ES-I3 (cell line): ENCODE results near the gene RNPEPL1.
"Not testable (repeated sequence)": the region's sequence is repeated elsewhere in the genome, so short reads cannot be mapped to it uniquely, and the experiment has no call there.

ENCODE experiments used
- H3K36me3 ChIP-seq: 2 replicates; pipeline ENCODE4 v1.6.1; 2013; ENCODE audit warnings: mild to moderate bottlenecking, low read length, control low read depth, moderate library complexity; ENCODE audit not compliant: insufficient read depth
- H3K4me1 ChIP-seq: 2 replicates; pipeline ENCODE4 v1.6.1; 2013; ENCODE audit warnings: mild to moderate bottlenecking, control low read depth, low read length; ENCODE audit not compliant: insufficient read depth
- H3K9ac ChIP-seq: 2 replicates; pipeline ENCODE4 v1.6.1; 2013; ENCODE audit warnings: low read depth, mild to moderate bottlenecking, low read length, moderate library complexity
- H3K9me3 ChIP-seq: 2 replicates; pipeline ENCODE4 v1.6.1; 2013; ENCODE audit warnings: mild to moderate bottlenecking, low read length, moderate library complexity; ENCODE audit not compliant: control insufficient read depth, insufficient read depth

Gene RNPEPL1

DNA sequence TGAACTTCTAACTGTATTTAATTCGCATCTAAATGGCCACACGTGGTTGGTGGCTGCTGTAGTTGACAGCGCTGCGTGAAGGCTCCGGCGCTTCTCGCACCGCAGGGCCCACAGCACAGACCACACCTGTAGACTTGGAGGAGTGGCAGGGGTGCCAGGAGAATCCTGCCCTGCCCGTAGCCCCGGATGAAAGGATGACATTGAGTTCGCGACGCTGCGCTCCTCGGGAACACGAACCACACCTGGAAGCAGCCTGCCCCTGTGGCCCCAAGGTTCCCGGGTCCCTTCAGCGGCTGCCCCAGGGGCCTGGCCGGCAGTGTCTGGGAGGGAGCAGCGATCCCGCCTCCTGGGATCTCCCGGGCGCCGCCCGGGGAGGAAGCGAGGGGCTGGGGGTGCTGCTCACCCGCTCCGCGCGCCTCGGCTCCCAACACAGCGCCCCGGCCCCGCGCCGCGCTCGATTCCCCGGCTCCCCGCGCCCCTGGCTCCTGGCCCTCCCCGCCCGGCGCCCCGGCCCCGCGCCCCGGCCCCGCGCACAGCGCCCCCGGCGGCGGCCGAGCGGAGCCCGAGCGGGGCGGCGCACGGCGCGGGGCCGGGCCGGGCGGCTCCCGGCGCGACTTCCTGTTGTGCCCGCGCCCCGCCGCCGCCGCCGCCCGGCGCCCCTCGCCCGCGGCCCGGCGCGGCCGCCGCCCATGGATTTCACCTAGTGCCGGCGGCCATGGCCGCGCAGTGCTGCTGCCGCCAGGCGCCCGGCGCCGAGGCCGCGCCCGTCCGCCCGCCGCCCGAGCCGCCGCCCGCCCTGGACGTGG, at the start of gene RNPEPL1:
Gene RNPEPL1 (plus strand): TSS at position 613 of the 806 bp plus-strand sequence. CDS start 103 bp downstream, at position 716.
- Histone ChIP-seq H3K36me3 (no peaks in the 10 kb centered on the region), H3K9me3 (no peaks in the 10 kb centered on the region), H3K4me1 (peaks cover 16% of the 10 kb centered on the region; the same call in 1 of the 2 replicates), H3K9ac (peak within 1 kb of the TSS; percentile 63)

DNA sequence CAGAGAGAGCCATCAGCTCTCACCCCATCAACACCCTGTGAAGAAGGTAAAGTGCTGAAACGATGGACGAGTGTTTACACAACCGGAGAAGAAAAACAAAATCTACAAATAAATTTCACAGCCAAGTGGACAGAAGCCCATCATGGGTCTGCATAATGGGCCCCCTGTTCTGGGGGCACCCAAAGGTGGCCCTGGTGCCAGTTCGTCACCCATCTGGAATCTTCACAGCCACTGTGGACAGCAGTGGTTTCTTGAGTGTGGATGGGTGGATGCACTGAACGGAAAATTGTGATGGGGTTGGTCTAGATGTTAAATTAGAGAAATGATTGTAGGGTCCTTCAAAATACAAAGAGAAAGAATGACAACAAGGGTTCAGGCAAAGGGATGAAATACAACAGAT, 49.3 kb upstream of the RNPEPL1 start:
- Histone ChIP-seq H3K36me3 (no peaks in the 10 kb centered on the region), H3K4me1 (no peaks in the 10 kb centered on the region; the same call in 1 of the 2 replicates), H3K9ac (no peak overlapping the region), H3K9me3 (peaks cover 3% of the 10 kb centered on the region; the same call in 1 of the 2 replicates)

DNA sequence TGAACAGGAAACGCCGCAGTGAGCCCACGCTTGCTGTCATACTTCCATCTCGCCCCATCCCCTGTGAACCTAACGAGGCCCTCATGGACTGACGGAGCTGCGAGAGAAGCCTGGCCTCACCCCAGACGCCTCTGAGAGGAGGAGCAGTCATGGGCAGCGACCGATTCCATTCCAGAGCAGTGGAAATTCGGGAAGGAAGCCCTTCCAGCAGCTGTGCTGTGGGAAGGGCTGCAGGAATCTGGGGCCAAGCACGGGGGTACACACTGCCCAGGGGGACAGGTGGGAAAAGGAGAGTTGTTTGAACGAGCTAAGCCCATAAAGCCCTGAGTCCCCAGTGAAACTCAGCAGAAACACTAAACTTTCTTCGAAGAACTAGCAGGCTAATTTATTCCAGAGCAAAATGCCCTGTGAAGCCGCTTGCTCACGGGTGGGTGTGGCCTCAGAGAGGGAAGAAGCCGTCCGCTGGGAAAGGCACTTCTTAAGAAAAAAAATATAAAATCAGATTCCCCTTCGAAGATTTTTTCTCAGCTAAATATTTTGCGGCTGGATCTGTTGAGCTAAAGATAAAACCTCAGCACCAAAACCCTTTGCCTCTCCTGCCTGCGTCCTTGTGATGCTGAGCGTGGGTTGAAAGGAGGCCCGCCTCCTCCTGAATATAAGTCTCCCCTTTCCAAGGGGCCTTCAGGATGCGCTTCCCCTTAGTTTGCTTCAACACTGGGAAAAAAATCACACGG, 48.7 kb upstream of the RNPEPL1 start:
- peaks cover 3% of the 10 kb centered on the region; the same call in 1 of the 2 replicates for H3K9me3 ChIP-seq
- no peaks in the 10 kb centered on the region for H3K36me3 ChIP-seq
- peak overlapping the region; percentile 28; the same call in 1 of the 2 replicates for H3K9ac ChIP-seq
- H3K4me1 ChIP-seq: no peaks in the 10 kb centered on the region; the same call in 1 of the 2 replicates

DNA sequence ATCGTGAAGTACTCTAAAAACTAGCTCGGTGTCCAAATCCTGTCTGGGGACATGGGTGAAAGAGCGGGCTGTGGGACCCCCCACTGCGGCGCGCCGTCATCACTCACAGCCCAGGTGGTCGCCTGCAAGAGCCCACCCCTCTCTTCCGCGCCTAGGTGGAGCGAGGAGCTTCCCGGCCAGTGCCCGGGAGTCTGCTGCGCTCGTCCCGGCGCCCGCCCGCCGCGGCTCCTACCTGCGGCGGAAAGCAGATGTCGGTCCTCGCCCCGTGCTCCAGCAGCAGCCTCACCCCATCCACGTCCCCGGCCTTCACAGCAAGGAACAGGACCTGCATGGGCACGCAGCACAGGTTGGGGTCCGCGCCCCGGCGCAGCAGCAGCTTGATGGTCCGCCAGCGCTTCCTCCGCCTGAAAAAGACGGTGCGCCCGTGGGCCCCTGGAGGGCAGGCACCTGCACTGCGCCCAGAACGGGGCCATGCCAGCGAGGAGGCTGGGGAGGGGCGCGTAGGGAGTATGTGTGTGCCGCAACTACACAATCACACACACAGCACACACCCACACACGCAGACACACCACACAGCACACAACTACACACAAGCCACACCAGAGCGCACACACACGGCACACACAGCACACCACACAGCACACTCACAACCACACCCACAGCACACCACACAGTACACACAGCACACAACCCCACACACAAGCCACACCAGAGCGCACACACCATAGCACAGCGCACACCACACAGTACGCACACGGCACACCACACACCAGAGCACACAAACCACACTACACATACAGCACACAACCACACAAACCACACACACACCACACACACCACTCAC, 47.9 kb upstream of the RNPEPL1 start:
- Histone ChIP-seq H3K9ac (peak overlapping the region; percentile 28; the same call in 1 of the 2 replicates), H3K4me1 (no peaks in the 10 kb centered on the region; the same call in 1 of the 2 replicates), H3K36me3 (no peaks in the 10 kb centered on the region), H3K9me3 (peaks cover 10% of the 10 kb centered on the region)

- peaks cover 12% of the 10 kb centered on the region for H3K9me3 ChIP-seq
- no peaks in the 10 kb centered on the region for H3K36me3 ChIP-seq
- no peak overlapping the region for H3K9ac ChIP-seq
- no peaks in the 10 kb centered on the region; the same call in 1 of the 2 replicates for H3K4me1 ChIP-seq
These were observed 47.3 kb upstream of the RNPEPL1 start for GRCh38 chr2:240520974-240521350.

DNA sequence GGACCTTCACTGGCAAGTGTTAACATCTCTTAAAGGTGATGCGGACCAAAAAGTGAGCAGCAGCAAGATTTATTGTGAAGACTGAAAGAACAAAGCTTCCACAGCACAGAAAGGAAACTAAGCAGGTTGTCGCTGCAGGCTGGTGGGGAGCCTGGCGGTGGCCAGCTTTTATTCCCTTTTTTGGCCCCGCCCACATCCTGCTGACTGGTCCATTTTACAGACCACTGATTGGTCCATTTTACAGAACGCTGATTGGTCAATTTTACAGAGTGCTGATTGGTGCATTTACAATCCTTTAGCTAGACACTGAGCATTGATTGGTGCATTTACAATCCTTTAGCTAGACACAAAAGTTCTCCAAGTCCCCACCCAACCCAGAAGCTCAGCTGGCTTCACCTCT, 46.4 kb upstream of the RNPEPL1 start:
- H3K36me3 ChIP-seq, H3K9ac ChIP-seq, H3K4me1 ChIP-seq: not testable (repeated sequence)
- H3K9me3 ChIP-seq: peaks cover 12% of the 10 kb centered on the region

- H3K36me3 ChIP-seq: no peaks in the 10 kb centered on the region
- H3K9me3 ChIP-seq: peaks cover 12% of the 10 kb centered on the region
- H3K4me1 ChIP-seq: no peaks in the 10 kb centered on the region; the same call in 1 of the 2 replicates
- no peak overlapping the region for H3K9ac ChIP-seq
These were observed 45.9 kb upstream of the RNPEPL1 start for GRCh38 chr2:240522406-240522805.

- Histone ChIP-seq H3K36me3 (no peaks in the 10 kb centered on the region), H3K9ac (no peak overlapping the region), H3K9me3 (peaks cover 12% of the 10 kb centered on the region), H3K4me1 (no peaks in the 10 kb centered on the region; the same call in 1 of the 2 replicates)
These were observed 44.6 kb upstream of the RNPEPL1 start for GRCh38 chr2:240523451-240524281.

- no peaks in the 10 kb centered on the region for H3K36me3 ChIP-seq
- no peak overlapping the region for H3K9ac ChIP-seq
- peaks cover 12% of the 10 kb centered on the region for H3K9me3 ChIP-seq
- H3K4me1 ChIP-seq: no peaks in the 10 kb centered on the region
These were observed 43.1 kb upstream of the RNPEPL1 start for GRCh38 chr2:240524963-240525718.

DNA sequence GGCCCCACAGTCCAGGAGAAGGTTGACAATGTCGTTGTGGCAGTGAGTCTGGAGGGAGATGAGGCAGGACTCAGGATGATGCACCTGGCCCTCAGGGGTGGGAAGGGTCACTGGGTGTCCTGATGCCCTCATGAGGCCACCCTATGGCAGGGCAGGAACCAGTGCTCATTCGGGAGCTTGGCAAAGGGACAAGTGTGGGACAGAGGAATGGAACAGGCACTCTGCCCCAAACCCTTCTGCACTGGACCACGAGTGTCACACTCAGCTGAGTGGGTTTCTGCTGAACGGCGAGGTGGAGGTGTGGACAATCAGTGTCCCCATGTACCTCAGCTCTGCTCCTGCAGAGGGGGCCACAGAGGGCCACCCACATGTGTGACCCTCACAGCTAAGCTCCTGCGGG, 42.5 kb upstream of the RNPEPL1 start:
- Histone ChIP-seq H3K4me1 (no peaks in the 10 kb centered on the region), H3K9ac (no peak overlapping the region), H3K9me3 (peaks cover 12% of the 10 kb centered on the region), H3K36me3 (no peaks in the 10 kb centered on the region)

GRCh38 chr2:240526521-240526920, 41.8 kb upstream of the RNPEPL1 start:
- Histone ChIP-seq H3K36me3 (no peaks in the 10 kb centered on the region), H3K4me1 (no peaks in the 10 kb centered on the region)

DNA sequence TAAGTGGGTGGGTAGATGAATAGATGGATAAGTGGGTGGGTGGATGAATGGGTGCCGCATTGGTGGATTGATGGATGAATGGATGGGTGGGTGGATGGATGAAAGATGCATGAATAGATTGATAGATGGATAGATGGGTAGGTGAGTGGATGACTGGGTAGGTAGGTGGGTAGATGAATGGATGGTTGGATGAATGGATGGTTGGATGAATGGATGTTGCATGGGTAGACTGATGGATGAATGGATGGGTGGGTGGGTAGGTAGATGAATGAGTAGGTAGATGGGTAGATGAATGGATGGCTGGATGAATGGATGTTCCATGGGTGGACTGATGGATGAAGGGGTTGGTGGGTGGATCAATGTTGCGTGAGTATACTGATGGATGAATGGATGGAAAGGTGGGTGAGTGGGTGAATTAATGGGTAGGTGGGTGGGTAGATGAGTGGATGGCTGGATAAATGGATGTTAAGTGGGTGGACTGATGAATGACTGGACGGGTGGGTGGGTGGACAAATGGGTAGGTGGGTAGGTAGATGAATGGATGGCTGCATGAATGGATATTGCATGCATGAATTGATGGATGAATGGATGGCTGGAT, 41.0 kb upstream of the RNPEPL1 start:
- no peaks in the 10 kb centered on the region for H3K4me1 ChIP-seq
- H3K9me3 ChIP-seq: peaks cover 14% of the 10 kb centered on the region
- H3K9ac ChIP-seq: no peak overlapping the region
- H3K36me3 ChIP-seq: no peaks in the 10 kb centered on the region

More at GRCh38 chr2:240526521-240526920, 41.8 kb upstream of the RNPEPL1 start:
- H3K9ac ChIP-seq: no peak overlapping the region
- H3K9me3 ChIP-seq: peaks cover 16% of the 10 kb centered on the region
